RWPE2 (cell line): Measurements from ENCODE around the gene LRWD1.

ENCODE experiments used
- ATAC-seq: fragments of 200-7000 bp; cut with Tn5 transposase; 3 replicates; pipeline ENCODE4 v1.9.1; 2021; ENCODE audit warnings: low read depth
- DNase-seq: peaks from one replicate; pipeline ENCODE4 v3.0.0-alpha.2; 2020; ENCODE audit warnings: low spot score
- H3K27ac ChIP-seq: fragments of 450-650 bp; 2 replicates; pipeline ENCODE4 v1.5.1; 2017; ENCODE audit warnings: mild to moderate bottlenecking; ENCODE audit not compliant: poor library complexity, severe bottlenecking
- H3K27me3 ChIP-seq: fragments of 250-450 bp; sonication (Bioruptor Pico); 2 replicates; pipeline ENCODE4 v1.5.1; 2021; ENCODE audit warnings: mild to moderate bottlenecking, moderate library complexity; ENCODE audit not compliant: insufficient read depth, poor library complexity, severe bottlenecking
- H3K36me3 ChIP-seq: fragments of 250-450 bp; sonication (Bioruptor Pico); 2 replicates; pipeline ENCODE4 v1.5.1; 2020; ENCODE audit warnings: low read depth, mild to moderate bottlenecking, moderate library complexity
- H3K4me1 ChIP-seq: fragments of 250-450 bp; sonication (Bioruptor Pico); 2 replicates; pipeline ENCODE4 v1.5.1; 2021; ENCODE audit warnings: mild to moderate bottlenecking, moderate library complexity; ENCODE audit not compliant: insufficient read depth, poor library complexity, severe bottlenecking
- H3K4me3 ChIP-seq: fragments of 250-450 bp; sonication (Bioruptor Pico); 2 replicates; pipeline ENCODE4 v1.5.1; 2021; ENCODE audit warnings: mild to moderate bottlenecking, moderate library complexity; ENCODE audit not compliant: severe bottlenecking
- H3K9me3 ChIP-seq: fragments of 250-450 bp; sonication (Bioruptor Pico); 2 replicates; pipeline ENCODE4 v1.5.1; 2021; ENCODE audit warnings: mild to moderate bottlenecking, moderate library complexity; ENCODE audit not compliant: severe bottlenecking
- TF ChIP-seq, protein P1 (sequence below): fragments of 450-650 bp; IDR thresholded peaks from one replicate; pipeline ENCODE4 v1.5.1; 2017; ENCODE audit warnings: mild to moderate bottlenecking, moderate library complexity; ENCODE audit not compliant: poor library complexity, severe bottlenecking

LRWD1 gene

DNA sequence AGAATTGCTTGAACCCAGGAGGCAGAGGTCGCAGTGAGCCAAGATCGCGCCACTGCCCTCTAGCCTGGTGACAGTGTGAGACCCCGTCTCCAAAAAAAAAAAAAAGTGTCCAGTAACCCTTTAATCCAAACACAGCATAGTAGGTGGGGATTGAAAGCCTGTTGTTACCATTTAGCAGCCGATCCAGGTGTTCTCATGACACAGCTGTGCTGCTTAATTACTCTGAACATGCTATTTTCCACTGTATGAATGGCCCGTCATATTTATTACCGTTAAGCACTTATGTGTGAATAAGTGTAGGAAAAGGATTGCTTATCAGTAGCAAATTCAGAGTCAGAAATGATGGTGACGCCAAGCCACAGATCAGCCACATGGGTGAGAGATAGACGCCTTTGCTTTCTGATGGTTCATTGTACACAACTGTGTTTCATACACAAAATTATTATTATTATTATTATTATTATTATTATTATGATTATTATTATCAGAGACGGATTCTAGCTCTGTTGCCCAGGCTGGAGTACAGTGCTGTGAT is 43.0 kb upstream of the LRWD1 start:
- ATAC-seq = no peak
- no peak overlapping the region for H3K27ac ChIP-seq
- H3K4me3 ChIP-seq = no peak overlapping the region
- H3K9me3 ChIP-seq = no peaks in the 10 kb centered on the region
- peaks cover 33% of the 10 kb centered on the region for H3K36me3 ChIP-seq
- H3K27me3 ChIP-seq = no peaks in the 10 kb centered on the region
- peaks cover 5% of the 10 kb centered on the region for H3K4me1 ChIP-seq
- DNase-seq = no peak
- TF ChIP-seq, protein P1, sequence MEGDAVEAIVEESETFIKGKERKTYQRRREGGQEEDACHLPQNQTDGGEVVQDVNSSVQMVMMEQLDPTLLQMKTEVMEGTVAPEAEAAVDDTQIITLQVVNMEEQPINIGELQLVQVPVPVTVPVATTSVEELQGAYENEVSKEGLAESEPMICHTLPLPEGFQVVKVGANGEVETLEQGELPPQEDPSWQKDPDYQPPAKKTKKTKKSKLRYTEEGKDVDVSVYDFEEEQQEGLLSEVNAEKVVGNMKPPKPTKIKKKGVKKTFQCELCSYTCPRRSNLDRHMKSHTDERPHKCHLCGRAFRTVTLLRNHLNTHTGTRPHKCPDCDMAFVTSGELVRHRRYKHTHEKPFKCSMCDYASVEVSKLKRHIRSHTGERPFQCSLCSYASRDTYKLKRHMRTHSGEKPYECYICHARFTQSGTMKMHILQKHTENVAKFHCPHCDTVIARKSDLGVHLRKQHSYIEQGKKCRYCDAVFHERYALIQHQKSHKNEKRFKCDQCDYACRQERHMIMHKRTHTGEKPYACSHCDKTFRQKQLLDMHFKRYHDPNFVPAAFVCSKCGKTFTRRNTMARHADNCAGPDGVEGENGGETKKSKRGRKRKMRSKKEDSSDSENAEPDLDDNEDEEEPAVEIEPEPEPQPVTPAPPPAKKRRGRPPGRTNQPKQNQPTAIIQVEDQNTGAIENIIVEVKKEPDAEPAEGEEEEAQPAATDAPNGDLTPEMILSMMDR = no peak

DNA sequence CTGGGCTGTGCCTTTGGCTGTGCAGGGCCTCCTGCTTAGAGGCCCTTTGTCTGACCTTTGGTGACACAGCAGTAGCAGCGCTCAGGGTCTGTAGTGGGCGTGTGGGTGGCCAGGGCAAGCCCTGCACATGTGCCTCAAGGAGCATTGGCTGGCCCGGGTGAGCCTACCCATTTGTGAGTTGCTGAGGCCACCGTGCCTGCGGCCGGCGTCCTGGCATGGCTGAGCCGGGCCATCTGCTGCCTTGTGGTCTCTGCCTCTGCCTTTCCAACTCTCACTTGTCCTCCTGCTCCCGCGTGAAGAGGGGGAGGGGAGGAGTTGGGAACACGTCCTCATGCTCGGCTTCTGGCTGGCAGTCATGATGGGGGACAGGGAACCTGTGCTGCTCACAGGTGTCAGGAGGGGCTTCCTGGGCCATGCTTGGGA is 40.6 kb upstream of the LRWD1 start:
- peaks cover 31% of the 10 kb centered on the region for H3K36me3 ChIP-seq
- ATAC-seq (no peak), DNase-seq (no peak)
- no peak overlapping the region for H3K27ac ChIP-seq
- H3K4me3 ChIP-seq = no peak overlapping the region
- H3K27me3 ChIP-seq = no peaks in the 10 kb centered on the region
- H3K9me3 ChIP-seq = no peaks in the 10 kb centered on the region
- peaks cover 5% of the 10 kb centered on the region for H3K4me1 ChIP-seq
- TF ChIP-seq, protein P1 = no peak

DNA sequence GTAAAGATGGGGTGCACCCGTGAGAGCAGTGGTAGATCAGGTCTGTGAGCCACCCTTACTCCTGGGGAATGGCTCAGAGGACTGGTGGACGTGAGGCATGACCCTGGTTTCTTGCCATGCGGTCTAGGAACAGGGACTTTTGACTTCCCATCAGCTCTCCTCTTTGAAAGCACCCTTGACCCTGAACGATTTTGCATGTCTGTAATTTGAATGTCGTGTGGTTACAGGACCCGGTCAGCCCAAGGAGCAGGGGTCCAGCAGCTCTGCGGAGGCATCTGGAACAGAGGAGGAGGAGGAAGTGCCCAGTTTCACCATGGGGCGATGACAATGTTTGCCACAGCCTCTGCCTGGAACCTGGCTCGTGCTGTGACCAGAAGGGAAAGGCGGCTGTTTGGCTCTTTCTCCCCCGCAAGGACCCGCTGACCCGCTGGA is 40.0 kb upstream of the LRWD1 start:
- peaks cover 31% of the 10 kb centered on the region for H3K36me3 ChIP-seq
- no peak overlapping the region for H3K4me3 ChIP-seq
- DNase-seq = no peak
- no peaks in the 10 kb centered on the region for H3K27me3 ChIP-seq
- H3K27ac ChIP-seq = no peak overlapping the region
- no peaks in the 10 kb centered on the region for H3K9me3 ChIP-seq
- ATAC-seq = no peak
- TF ChIP-seq, protein P1 = no peak
- H3K4me1 ChIP-seq = peaks cover 5% of the 10 kb centered on the region

DNA sequence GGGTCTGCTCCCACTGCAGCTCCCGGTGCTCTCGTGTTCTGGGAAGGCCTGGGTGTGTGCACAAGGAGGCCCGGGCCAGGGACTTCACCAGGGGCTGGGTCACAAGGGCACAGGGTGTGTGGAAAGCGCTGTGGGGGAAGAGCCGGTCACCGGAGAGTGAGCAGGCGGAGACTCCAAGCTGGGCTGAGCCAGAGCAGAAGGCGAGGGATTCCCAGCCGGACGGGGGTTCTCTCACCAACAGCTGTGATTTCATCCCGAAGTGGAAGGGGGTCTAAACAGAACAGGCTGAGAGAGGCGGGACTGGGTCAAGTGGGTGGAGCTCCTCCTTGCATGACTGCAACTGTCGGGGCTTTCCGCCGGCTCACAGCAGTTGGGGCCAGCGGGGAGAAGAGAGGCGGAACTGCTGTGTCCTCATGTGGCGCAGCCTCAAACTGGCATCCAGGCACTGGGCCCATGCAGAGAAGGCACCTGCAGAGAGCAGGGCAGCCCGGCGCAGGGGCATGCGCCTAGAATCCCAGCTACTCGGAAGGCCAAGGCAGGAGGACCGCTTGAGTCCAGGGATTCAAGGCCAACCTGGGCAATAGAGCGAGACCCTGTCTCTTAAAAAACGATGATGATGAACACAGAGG is 39.0 kb upstream of the LRWD1 start:
- H3K4me3 ChIP-seq = no peak overlapping the region
- H3K4me1 ChIP-seq = peaks cover 8% of the 10 kb centered on the region
- TF ChIP-seq, protein P1 = no peak
- DNase-seq = no peak
- H3K9me3 ChIP-seq = no peaks in the 10 kb centered on the region
- H3K27me3 ChIP-seq = no peaks in the 10 kb centered on the region
- H3K27ac ChIP-seq = no peak overlapping the region
- H3K36me3 ChIP-seq = peaks cover 22% of the 10 kb centered on the region
- no peak for ATAC-seq
